Cerebellar nuclear complex (tissue), 1 donor: ENCODE measurements around the gene OSCP1.

Experiments
- DNase-seq, 2 experiments: peaks; one replicate each; lab custom pipeline; 2025; lab: John Stamatoyannopoulos, UW

OSCP1 gene

GRCh38 chr1:36382669-36383068 is 67.6 kb downstream of the OSCP1 start:
- no peak for DNase-seq

DNA sequence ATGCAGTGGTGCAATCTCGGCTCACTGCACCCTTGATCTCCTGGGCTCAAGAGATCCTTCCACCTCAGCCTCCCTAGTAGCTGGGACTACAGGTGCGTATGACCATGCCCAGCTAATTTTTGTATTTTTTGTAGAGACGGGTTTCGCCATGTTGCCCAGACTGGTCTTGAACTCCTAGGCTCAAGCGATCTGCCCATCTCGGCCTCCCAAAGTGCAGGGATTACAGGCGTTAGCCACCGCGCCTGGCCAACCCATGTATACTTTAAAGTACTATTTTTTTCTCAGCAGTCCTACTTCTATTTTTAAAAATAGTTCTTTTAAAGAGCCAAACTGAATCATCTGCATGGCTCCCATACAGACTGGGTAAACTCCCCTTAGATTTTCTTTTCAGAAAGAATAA is 68.0 kb downstream of the OSCP1 start:
- DNase-seq: no peak

GRCh38 chr1:36381405-36381804 is 68.8 kb downstream of the OSCP1 start:
- no peak for DNase-seq

DNA sequence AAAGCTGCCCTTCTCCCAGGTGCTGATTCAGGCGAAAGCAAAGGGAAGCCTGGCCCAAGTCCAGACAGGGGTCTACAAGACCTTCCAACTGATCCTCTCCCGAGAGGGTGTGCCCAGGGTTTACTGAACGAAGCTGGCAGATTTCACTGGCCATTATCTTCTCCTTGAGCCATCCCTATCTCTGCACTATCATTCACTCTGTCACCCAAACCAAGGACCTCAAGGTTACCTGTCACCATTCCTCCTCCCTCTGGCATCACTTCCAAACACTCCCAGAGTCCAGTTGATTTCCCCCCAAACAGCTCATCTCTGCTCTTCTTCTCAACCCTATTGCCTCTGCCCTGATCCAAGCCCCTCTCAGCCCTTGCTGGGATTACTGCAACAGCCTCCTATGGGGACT is 69.5 kb downstream of the OSCP1 start:
- no peak for DNase-seq

DNA sequence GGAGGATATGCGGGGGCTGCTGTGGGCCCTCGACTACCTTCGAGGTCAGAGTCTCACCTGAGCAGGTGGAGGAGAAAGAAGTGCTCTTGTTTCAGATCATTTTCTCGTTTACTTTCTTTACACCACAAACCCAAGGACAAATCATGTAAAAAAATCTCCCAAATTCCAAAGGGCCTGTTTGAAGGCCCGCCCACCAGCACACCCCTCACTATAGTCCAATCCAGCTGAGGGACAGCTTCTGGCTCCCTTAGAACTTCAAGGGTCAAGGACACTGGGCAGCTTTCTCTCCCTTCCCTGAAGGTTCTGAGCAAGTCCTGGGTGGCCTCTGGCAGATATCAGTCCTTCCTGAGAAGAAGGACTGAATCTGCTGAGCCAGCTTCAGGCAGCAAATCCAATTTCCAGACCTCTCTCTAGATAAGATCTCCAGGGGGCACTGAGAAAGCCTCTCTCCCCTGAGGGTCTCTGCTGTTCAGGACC is 70.1 kb downstream of the OSCP1 start:
- no peak for DNase-seq

GRCh38 chr1:36377791-36378492 is 72.3 kb downstream of the OSCP1 start:
- no peak for DNase-seq

GRCh38 chr1:36372617-36373016 is 77.6 kb downstream of the OSCP1 start:
- no peak for DNase-seq

- DNase-seq: peak in 1 of 2 experiments; percentile 6
Observed at GRCh38 chr1:36369061-36369861, 81.0 kb downstream of the OSCP1 start.
